ENCODE data around the gene THAP7.

- TF ChIP-seq, protein P1, sequence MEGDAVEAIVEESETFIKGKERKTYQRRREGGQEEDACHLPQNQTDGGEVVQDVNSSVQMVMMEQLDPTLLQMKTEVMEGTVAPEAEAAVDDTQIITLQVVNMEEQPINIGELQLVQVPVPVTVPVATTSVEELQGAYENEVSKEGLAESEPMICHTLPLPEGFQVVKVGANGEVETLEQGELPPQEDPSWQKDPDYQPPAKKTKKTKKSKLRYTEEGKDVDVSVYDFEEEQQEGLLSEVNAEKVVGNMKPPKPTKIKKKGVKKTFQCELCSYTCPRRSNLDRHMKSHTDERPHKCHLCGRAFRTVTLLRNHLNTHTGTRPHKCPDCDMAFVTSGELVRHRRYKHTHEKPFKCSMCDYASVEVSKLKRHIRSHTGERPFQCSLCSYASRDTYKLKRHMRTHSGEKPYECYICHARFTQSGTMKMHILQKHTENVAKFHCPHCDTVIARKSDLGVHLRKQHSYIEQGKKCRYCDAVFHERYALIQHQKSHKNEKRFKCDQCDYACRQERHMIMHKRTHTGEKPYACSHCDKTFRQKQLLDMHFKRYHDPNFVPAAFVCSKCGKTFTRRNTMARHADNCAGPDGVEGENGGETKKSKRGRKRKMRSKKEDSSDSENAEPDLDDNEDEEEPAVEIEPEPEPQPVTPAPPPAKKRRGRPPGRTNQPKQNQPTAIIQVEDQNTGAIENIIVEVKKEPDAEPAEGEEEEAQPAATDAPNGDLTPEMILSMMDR (IDR thresholded peaks at IDR 0.05; ENCODE audit: insufficient read depth, low read depth, low read length): no peak
- no peak for TF ChIP-seq EZH2 (IDR thresholded peaks at IDR 0.05; ENCODE audit: insufficient read depth, low read length)
These were observed 46.4 kb downstream of the THAP7 start for GRCh38 chr22:20955548-20955947.
